Urinary bladder (tissue), 4 donors: ENCODE results near the gene IGSF11. TPM values are rescaled to one million over a fixed set of nuclear protein-coding genes. Genes with fewer than 3 reads are reported as not detected.
"Not testable (repeated sequence)": the region's sequence is repeated elsewhere in the genome, so short reads cannot be mapped to it uniquely, and the experiment has no call there.

Source experiments
- DNase-seq: peaks from one replicate; pipeline ENCODE4 v3.0.0-alpha.2; 2015; ENCODE audit errors: extremely low spot score
- H3K27ac ChIP-seq: one replicate; pipeline ENCODE4 v1.5.1; 2013; ENCODE audit warnings: low read depth, mild to moderate bottlenecking, moderate library complexity
- H3K36me3 ChIP-seq: one replicate; pipeline ENCODE4 v1.6.1; 2013; ENCODE audit warnings: mild to moderate bottlenecking, moderate library complexity; ENCODE audit not compliant: insufficient read depth
- H3K4me1 ChIP-seq: one replicate; pipeline ENCODE4 v1.6.1; 2013; ENCODE audit warnings: mild to moderate bottlenecking, moderate library complexity; ENCODE audit not compliant: insufficient read depth
- H3K4me3 ChIP-seq: one replicate; pipeline ENCODE4 v1.5.1; 2013; ENCODE audit warnings: low read depth, low read length
- WGBS: extraction: QIAGEN DNeasy Blood & Tissue Kit; methylation state at CpG from one replicate; pipeline ENCODE4 v1.1.7; 2013; 5-methylcytosine and 5-hydroxymethylcytosine counted together
- polyA plus RNA-seq: library from polyadenylated mRNA; stranded (reverse); fragments of 200-250 nt; gene quantifications from one replicate; pipeline ENCODE4 v1.2.3, GENCODE V29; 2013
- total RNA-seq: library from RNA; depleted of rRNA; stranded (reverse); fragments of >200 nt; gene quantifications from one replicate; pipeline ENCODE4 v1.2.3, GENCODE V29; 2014
- donor health status: healthy with polysubstance abuse.
- donor health status: healthy.

IGSF11 gene
- total and polyA plus RNA-seq, 2 donors = 0.99 to 3.5 TPM

GRCh38 chr3:118859950-118860349, 174.7 kb downstream of the IGSF11 start:
- Histone ChIP-seq H3K27ac (no peak overlapping the region), H3K36me3 (no peaks in the 10 kb centered on the region), H3K4me1 (no peaks in the 10 kb centered on the region), H3K4me3 (no peak overlapping the region)
- no peak for DNase-seq
- 80% methylated on average over 1 of the region's 1 CpG for WGBS

GRCh38 chr3:118851466-118852193, 183.0 kb downstream of the IGSF11 start:
- not testable (repeated sequence) for H3K4me1 ChIP-seq, H3K36me3 ChIP-seq, H3K4me3 ChIP-seq, H3K27ac ChIP-seq, DNase-seq
- WGBS = 90% methylated on average over 12 of the region's 12 CpGs

GRCh38 chr3:118850687-118851086, 184.0 kb downstream of the IGSF11 start:
- 86% methylated on average over 10 of the region's 10 CpGs for WGBS
- no peak for DNase-seq
- no peaks in the 10 kb centered on the region for H3K36me3 ChIP-seq

More at GRCh38 chr3:118850687-118851086, 184.0 kb downstream of the IGSF11 start:
- no peak overlapping the region for H3K4me3 ChIP-seq
- H3K4me1 ChIP-seq = no peaks in the 10 kb centered on the region
- no peak overlapping the region for H3K27ac ChIP-seq

Other genes with a start within 250 kb of the IGSF11 start
- gene TEX55, start 111.3 kb upstream of the IGSF11 start, total RNA-seq = not detected
- not detected for gene TEX55, start 111.3 kb upstream of the IGSF11 start, polyA plus RNA-seq
- 141 TPM for gene UPK1B, start 138.8 kb upstream of the IGSF11 start, total RNA-seq
- 19.5 TPM for gene UPK1B, start 138.8 kb upstream of the IGSF11 start, polyA plus RNA-seq
- gene B4GALT4, start 206.0 kb upstream of the IGSF11 start, total RNA-seq = 23.2 TPM
- gene B4GALT4, start 206.0 kb upstream of the IGSF11 start, polyA plus RNA-seq = 18.8 TPM